B cell (primary cell): ENCODE results near the gene MOGAT1.

Experiments
- CTCF ChIP-seq: fragments of 200-600 bp; IDR thresholded peaks from one replicate; pipeline ENCODE4 v1.8.0; 2022; ENCODE audit warnings: antibody characterized with exemption, mild to moderate bottlenecking
- EZH2 ChIP-seq: IDR thresholded peaks from 2 replicates; pipeline ENCODE4 v1.6.1; 2012; ENCODE audit warnings: borderline replicate concordance, low read depth, mild to moderate bottlenecking, moderate library complexity, low read length; ENCODE audit not compliant: insufficient read depth, poor library complexity, severe bottlenecking

GRCh38 chr2:222722327-222722946 is 51.0 kb downstream of the MOGAT1 start:
- TF ChIP-seq CTCF (no peak), EZH2 (no peak)
